Mesodermal cell (in vitro differentiated cells): Measurements from ENCODE around the gene P2RY4.

Experiments used
- H3K27ac ChIP-seq: 2 replicates; pipeline ENCODE4 v1.7.0; 2013; ENCODE audit warnings: mild to moderate bottlenecking, low read depth, low read length, moderate library complexity; ENCODE audit not compliant: severe bottlenecking
- H3K36me3 ChIP-seq: 2 replicates; pipeline ENCODE4 v1.7.1; 2013; ENCODE audit warnings: mild to moderate bottlenecking, low read length, moderate library complexity; ENCODE audit not compliant: control insufficient read depth, insufficient read depth
- H3K4me1 ChIP-seq: one replicate; pipeline ENCODE4 v1.7.1; 2013; ENCODE audit warnings: mild to moderate bottlenecking, low read length; ENCODE audit not compliant: insufficient read depth, control insufficient read depth, poor library complexity, severe bottlenecking
- H3K4me3 ChIP-seq: 2 replicates; pipeline ENCODE4 v1.7.0; 2013; ENCODE audit warnings: low read length, control low read depth, mild to moderate bottlenecking; ENCODE audit not compliant: insufficient read depth, poor library complexity, severe bottlenecking; ENCODE audit errors: extremely low read depth
- H3K9me3 ChIP-seq: 2 replicates; pipeline ENCODE4 v1.7.1; 2013; ENCODE audit warnings: mild to moderate bottlenecking, low read length, moderate library complexity; ENCODE audit not compliant: control insufficient read depth
- WGBS, 2 experiments: methylation state at CpG; one replicate each; pipeline ENCODE4 v1.1.5; 2013; ENCODE audit warnings: missing lambda C conversion rate in 2 of 2; ENCODE audit not compliant: insufficient coverage in 2 of 2; 5-methylcytosine and 5-hydroxymethylcytosine counted together

Gene P2RY4

GRCh38 chrX:70268034-70268433 is 8.0 kb upstream of the P2RY4 start, which contains the start of gene ARR3:
Gene ARR3, plus strand, starts transcription at chrX:70268334. Its CDS starts 1,052 bp downstream, at chrX:70269386.
- Histone ChIP-seq H3K4me3 (no peak within 1 kb of the TSS), H3K36me3 (no peaks in the 10 kb centered on the region), H3K9me3 (no peaks in the 10 kb centered on the region), H3K4me1 (no peaks in the 10 kb centered on the region), H3K27ac (no peak within 1 kb of the TSS)

GRCh38 chrX:70264784-70265183 is 4.8 kb upstream of the P2RY4 start:
- whole genome bisulfite sequencing, 2 experiments = 56% methylated on average over 3 of the region's 3 CpGs; no CpG with 5 or more reads in 1 of the 2 experiments
- Histone ChIP-seq H3K36me3 (no peaks in the 10 kb centered on the region), H3K4me1 (no peaks in the 10 kb centered on the region), H3K4me3 (no peak overlapping the region), H3K27ac (no peak overlapping the region), H3K9me3 (no peaks in the 10 kb centered on the region)

GRCh38 chrX:70262952-70263567 is 3.1 kb upstream of the P2RY4 start:
- H3K9me3 ChIP-seq = no peaks in the 10 kb centered on the region
- whole genome bisulfite sequencing, 2 experiments = 2 to 7% methylated on average over 3 to 7 of the region's 7 CpGs
- H3K4me3 ChIP-seq = no peak overlapping the region
- no peaks in the 10 kb centered on the region for H3K36me3 ChIP-seq
- H3K4me1 ChIP-seq = no peaks in the 10 kb centered on the region
- H3K27ac ChIP-seq = no peak overlapping the region

- H3K9me3 ChIP-seq = no peaks in the 10 kb centered on the region
- no peaks in the 10 kb centered on the region for H3K4me1 ChIP-seq
- no peak overlapping the region for H3K4me3 ChIP-seq
- 100% methylated on average over 1 of the region's 5 CpGs; no CpG with 5 or more reads in 1 of the 2 experiments for WGBS, 2 experiments
- no peaks in the 10 kb centered on the region for H3K36me3 ChIP-seq
- no peak overlapping the region for H3K27ac ChIP-seq
Observed at GRCh38 chrX:70257423-70258288, 2.3 kb downstream of the P2RY4 start.

GRCh38 chrX:70255452-70255851 is 4.6 kb downstream of the P2RY4 start:
- no peak overlapping the region for H3K4me3 ChIP-seq
- no CpG with 5 or more reads among the region's 2 CpGs for WGBS, 2 experiments
- H3K4me1 ChIP-seq = no peaks in the 10 kb centered on the region
- H3K36me3 ChIP-seq = no peaks in the 10 kb centered on the region
- H3K27ac ChIP-seq = no peak overlapping the region
- no peaks in the 10 kb centered on the region for H3K9me3 ChIP-seq

GRCh38 chrX:70254909-70255308 is 5.1 kb downstream of the P2RY4 start:
- no peaks in the 10 kb centered on the region for H3K9me3 ChIP-seq
- H3K4me1 ChIP-seq = no peaks in the 10 kb centered on the region
- H3K27ac ChIP-seq = no peak overlapping the region
- no peaks in the 10 kb centered on the region for H3K36me3 ChIP-seq
- WGBS, 2 experiments = 96% methylated on average over 3 of the region's 3 CpGs; no CpG with 5 or more reads in 1 of the 2 experiments
- no peak overlapping the region for H3K4me3 ChIP-seq

- no peak overlapping the region for H3K27ac ChIP-seq
- no peaks in the 10 kb centered on the region for H3K36me3 ChIP-seq
- no peaks in the 10 kb centered on the region for H3K9me3 ChIP-seq
- no peaks in the 10 kb centered on the region for H3K4me1 ChIP-seq
- no peak overlapping the region for H3K4me3 ChIP-seq
- 80% methylated on average over 1 of the region's 1 CpG; no CpG with 5 or more reads in 1 of the 2 experiments for WGBS, 2 experiments
Observed at GRCh38 chrX:70254063-70254400, 6.0 kb downstream of the P2RY4 start.

- Histone ChIP-seq H3K27ac (no peak overlapping the region), H3K4me1 (no peaks in the 10 kb centered on the region), H3K9me3 (no peaks in the 10 kb centered on the region), H3K36me3 (no peaks in the 10 kb centered on the region), H3K4me3 (no peak overlapping the region)
- WGBS, 2 experiments = no CpG with 5 or more reads among the region's 3 CpGs
Observed at GRCh38 chrX:70253377-70254062, 6.5 kb downstream of the P2RY4 start.

GRCh38 chrX:70252491-70252890 is 7.5 kb downstream of the P2RY4 start:
- no peak overlapping the region for H3K4me3 ChIP-seq
- no peaks in the 10 kb centered on the region for H3K9me3 ChIP-seq
- 94 to 100% methylated on average over 1 to 2 of the region's 2 CpGs for WGBS, 2 experiments
- no peak overlapping the region for H3K27ac ChIP-seq
- H3K36me3 ChIP-seq = no peaks in the 10 kb centered on the region
- no peaks in the 10 kb centered on the region for H3K4me1 ChIP-seq

- Histone ChIP-seq H3K4me3 (no peak overlapping the region), H3K9me3 (no peaks in the 10 kb centered on the region), H3K36me3 (no peaks in the 10 kb centered on the region), H3K27ac (no peak overlapping the region), H3K4me1 (no peaks in the 10 kb centered on the region)
- WGBS, 2 experiments = no CpG with 5 or more reads among the region's 2 CpGs
Observed at GRCh38 chrX:70247252-70247651, 12.8 kb downstream of the P2RY4 start.
